PC-9 (cell line): ENCODE measurements around the gene TMEM127. TPM values are rescaled to one million over a fixed set of nuclear protein-coding genes. Genes with fewer than 3 reads are reported as not detected.
"Not testable (repeated sequence)": the region's sequence is repeated elsewhere in the genome, so short reads cannot be mapped to it uniquely, and the experiment has no call there.

Source experiments
- BruUV-seq: library from RNA; stranded (reverse); fragments of 400-500 nt; replicated peaks from 2 replicates; lab custom pipeline; 2021; lab: Mats Ljungman, UMichigan
- CTCF ChIA-PET: fragments of 300-600 bp; sonication (Branson Sonifier 250); formaldehyde crosslinking; loops from one replicate; lab custom pipeline; 2022; ENCODE audit warnings: antibody characterized with exemption; lab: Charles Lee
- POLR2A ChIA-PET: fragments of 300-600 bp; sonication (Branson Sonifier 250); formaldehyde crosslinking; loops from one replicate; lab custom pipeline; 2022; ENCODE audit warnings: antibody characterized with exemption; ENCODE audit not compliant: unreplicated experiment; lab: Charles Lee
- DNase-seq, 2 experiments: peaks; one replicate each; pipeline versions ENCODE4 v3.0.0 to v3.0.0-alpha.2; 2015 to 2022; ENCODE audit warnings: mixed read lengths in 1 of 2
- H2AFZ ChIP-seq: fragments of 200-600 bp; sonication (generic); 2 replicates; pipeline ENCODE4 v1.8.1; 2017; ENCODE audit warnings: antibody characterized with exemption
- H3F3A ChIP-seq: fragments of 200-600 bp; sonication (generic); 2 replicates; pipeline ENCODE4 v1.8.1; 2017; ENCODE audit warnings: antibody characterized with exemption, mild to moderate bottlenecking, low read depth; ENCODE audit not compliant: insufficient read depth
- H3K27ac ChIP-seq: fragments of 200-600 bp; sonication (generic); 2 replicates; pipeline ENCODE4 v1.6.1; 2016; ENCODE audit warnings: mixed run types
- H3K27me3 ChIP-seq: fragments of 200-600 bp; sonication (generic); 2 replicates; pipeline ENCODE4 v1.6.1; 2016; ENCODE audit warnings: low read depth, mixed run types; ENCODE audit not compliant: insufficient read depth
- H3K36me3 ChIP-seq: fragments of 200-600 bp; sonication (generic); 2 replicates; pipeline ENCODE4 v1.6.1; 2016; ENCODE audit warnings: low read depth, mixed run types
- H3K4me1 ChIP-seq: fragments of 200-600 bp; sonication (generic); replicated peaks from 2 replicates; pipeline ENCODE4 v1.6.1; 2016; ENCODE audit warnings: mixed run types; ENCODE audit not compliant: insufficient read depth
- H3K4me2 ChIP-seq: fragments of 200-600 bp; sonication (generic); 2 replicates; pipeline ENCODE4 v1.6.1; 2017; ENCODE audit warnings: mixed run types
- H3K4me3 ChIP-seq: fragments of 200-600 bp; sonication (generic); 2 replicates; pipeline ENCODE4 v1.6.1; 2016; ENCODE audit warnings: mixed run types
- H3K79me2 ChIP-seq: fragments of 200-600 bp; sonication (generic); 2 replicates; pipeline ENCODE4 v1.6.1; 2017; ENCODE audit warnings: low read depth, mixed run types
- H3K9me2 ChIP-seq: fragments of 200-600 bp; sonication (generic); 2 replicates; pipeline ENCODE4 v1.8.1; 2017; ENCODE audit warnings: mild to moderate bottlenecking; ENCODE audit not compliant: insufficient read depth
- H3K9me3 ChIP-seq: fragments of 200-600 bp; sonication (generic); 2 replicates; pipeline ENCODE4 v1.8.1; 2016; ENCODE audit warnings: low read depth; ENCODE audit not compliant: insufficient read depth
- H4K20me1 ChIP-seq: fragments of 200-600 bp; sonication (generic); 2 replicates; pipeline ENCODE4 v1.8.1; 2017; ENCODE audit not compliant: insufficient read depth
- EZH2 ChIP-seq: fragments of 200-600 bp; sonication (generic); IDR thresholded peaks from 2 replicates; pipeline ENCODE4 v1.8.0; 2017; ENCODE audit warnings: antibody characterized with exemption, low read depth
- intact Hi-C: fragments of 100-400 bp; cut with micrococcal nuclease; formaldehyde crosslinking; loops from one replicate; pipeline ENCODE4 v1.10.0; 2022; ENCODE audit not compliant: unreplicated experiment
- total RNA-seq: library from RNA; stranded (reverse); gene quantifications from 2 replicates; pipeline ENCODE4 v1.2.3, GENCODE V29; 2021
- TF ChIP-seq, protein P1 (sequence below): fragments of 200-600 bp; sonication (generic); conservative IDR thresholded peaks from 2 replicates; pipeline ENCODE4 v1.6.1; 2017; ENCODE audit warnings: mixed run types, antibody characterized with exemption, mild to moderate bottlenecking, moderate library complexity

Gene TMEM127
- total RNA-seq, 1 experiment from 2014 or later, result 50.3 TPM

DNA sequence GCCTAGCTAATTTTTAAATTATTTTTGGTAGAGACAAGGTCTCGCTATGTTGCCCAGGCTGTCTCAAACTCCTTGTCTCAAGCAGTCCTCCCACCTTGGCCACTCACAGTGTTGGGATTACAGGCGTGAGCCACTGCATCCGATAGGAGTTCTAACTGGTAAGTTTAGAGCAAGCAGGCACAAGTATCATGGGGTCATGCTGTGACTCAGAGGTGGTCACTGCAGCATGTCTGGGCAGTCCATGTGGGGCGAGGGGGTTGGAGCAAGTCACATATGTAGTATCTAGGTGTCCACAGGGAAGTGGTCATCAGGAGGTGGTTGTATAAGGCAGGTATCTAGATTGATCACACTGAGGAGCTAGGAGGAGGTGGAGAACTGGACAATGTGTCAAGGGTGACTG, 34.5 kb downstream of the TMEM127 start:
- DNase-seq, result no peak
- no peaks in the 10 kb centered on the region for H3K36me3 ChIP-seq
- TF ChIP-seq, protein P1, sequence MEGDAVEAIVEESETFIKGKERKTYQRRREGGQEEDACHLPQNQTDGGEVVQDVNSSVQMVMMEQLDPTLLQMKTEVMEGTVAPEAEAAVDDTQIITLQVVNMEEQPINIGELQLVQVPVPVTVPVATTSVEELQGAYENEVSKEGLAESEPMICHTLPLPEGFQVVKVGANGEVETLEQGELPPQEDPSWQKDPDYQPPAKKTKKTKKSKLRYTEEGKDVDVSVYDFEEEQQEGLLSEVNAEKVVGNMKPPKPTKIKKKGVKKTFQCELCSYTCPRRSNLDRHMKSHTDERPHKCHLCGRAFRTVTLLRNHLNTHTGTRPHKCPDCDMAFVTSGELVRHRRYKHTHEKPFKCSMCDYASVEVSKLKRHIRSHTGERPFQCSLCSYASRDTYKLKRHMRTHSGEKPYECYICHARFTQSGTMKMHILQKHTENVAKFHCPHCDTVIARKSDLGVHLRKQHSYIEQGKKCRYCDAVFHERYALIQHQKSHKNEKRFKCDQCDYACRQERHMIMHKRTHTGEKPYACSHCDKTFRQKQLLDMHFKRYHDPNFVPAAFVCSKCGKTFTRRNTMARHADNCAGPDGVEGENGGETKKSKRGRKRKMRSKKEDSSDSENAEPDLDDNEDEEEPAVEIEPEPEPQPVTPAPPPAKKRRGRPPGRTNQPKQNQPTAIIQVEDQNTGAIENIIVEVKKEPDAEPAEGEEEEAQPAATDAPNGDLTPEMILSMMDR, result no peak
- no peak for TF ChIP-seq EZH2
- intact Hi-C loops, result no loop called here
- no peaks in the 10 kb centered on the region for H3K9me3 ChIP-seq
- no TSS peak for BruUV-seq
- CTCF ChIA-PET, result no interaction called here
- no peak overlapping the region for H3K27ac ChIP-seq
- H2AFZ ChIP-seq, result no peak overlapping the region
- no peaks in the 10 kb centered on the region for H3K9me2 ChIP-seq
- no peaks in the 10 kb centered on the region for H3K79me2 ChIP-seq
- no peaks in the 10 kb centered on the region for H3K4me1 ChIP-seq
- H3F3A ChIP-seq, result no peaks in the 10 kb centered on the region
- no peaks in the 10 kb centered on the region for H3K27me3 ChIP-seq
- POLR2A ChIA-PET, result interaction anchor here (0.5 kb wide), 1 partner anchor 55 kb away, joined by 3 read pairs; no protein-coding TSS in a partner anchor
- no peak overlapping the region for H3K4me2 ChIP-seq
- no peak overlapping the region for H3K4me3 ChIP-seq
- peaks cover 4% of the 10 kb centered on the region; the same call in 1 of the 2 replicates for H4K20me1 ChIP-seq

DNA sequence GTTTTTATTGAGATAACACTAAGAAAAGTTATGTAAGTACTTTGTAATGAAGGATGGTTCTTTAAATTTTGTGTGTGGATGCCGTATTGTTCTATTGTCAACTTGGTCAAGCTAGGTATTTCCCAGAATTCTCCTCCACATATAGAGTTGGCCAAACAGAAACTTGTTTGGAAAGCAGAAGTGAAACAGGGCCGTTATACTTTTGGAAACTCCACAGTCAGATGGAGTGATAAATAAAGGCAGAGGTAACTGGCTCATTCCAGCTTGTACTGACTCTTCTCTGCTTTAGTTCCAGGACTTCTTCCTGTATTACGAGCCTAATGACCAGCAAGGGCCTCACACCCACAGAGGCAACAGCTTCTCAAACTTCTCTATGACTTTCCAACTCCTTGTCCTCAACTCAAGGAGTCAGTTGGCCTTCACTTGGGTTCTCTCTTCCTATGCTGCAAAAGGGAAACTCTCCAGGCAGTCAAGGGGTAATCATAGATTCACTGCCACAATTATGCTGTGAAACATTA, 40.7 kb downstream of the TMEM127 start:
- TF ChIP-seq, protein P1, result no peak
- no peak for TF ChIP-seq EZH2
- Histone ChIP-seq H3K9me2 (0 out of 2 replicates have a peak, but pooled peaks cover 2% of the 10 kb centered on the region), H3K79me2 (no peaks in the 10 kb centered on the region), H2AFZ (no peak overlapping the region), H3K27ac (no peak overlapping the region), H3K4me2 (no peak overlapping the region), H3K9me3 (no peaks in the 10 kb centered on the region), H3K4me3 (no peak overlapping the region), H3K36me3 (no peaks in the 10 kb centered on the region), H3F3A (peaks cover 4% of the 10 kb centered on the region; the same call in 1 of the 2 replicates), H4K20me1 (peaks cover 8% of the 10 kb centered on the region), H3K27me3 (no peaks in the 10 kb centered on the region), H3K4me1 (no peaks in the 10 kb centered on the region)
- POLR2A ChIA-PET, result no interaction called here
- intact Hi-C loops, result no loop called here
- BruUV-seq, result no TSS peak
- CTCF ChIA-PET, result interaction anchor here (0.7 kb wide), 1 partner anchor 30 kb away, joined by 5 read pairs; no protein-coding TSS in a partner anchor
- no peak for DNase-seq

DNA sequence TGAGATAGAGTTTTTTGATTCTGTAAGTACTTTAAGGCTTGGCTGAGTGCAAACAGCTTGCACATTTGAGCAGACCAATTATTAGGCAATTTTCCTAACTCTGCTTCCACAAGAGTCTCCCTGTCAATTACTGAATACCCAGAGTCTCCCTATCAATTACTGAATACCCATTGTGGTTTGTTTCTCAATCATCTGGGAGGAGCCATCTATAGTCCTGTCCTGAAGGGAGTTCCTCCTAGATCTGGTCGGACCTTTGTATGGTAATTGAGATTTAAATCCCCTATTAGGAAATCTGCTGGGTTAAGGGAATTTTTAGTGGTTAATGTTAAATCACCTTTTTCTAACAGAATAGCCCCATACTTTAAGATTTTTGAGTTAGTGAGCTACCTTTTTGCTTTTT, 44.7 kb downstream of the TMEM127 start:
- CTCF ChIA-PET, H3K4me2 ChIP-seq, H3K9me3 ChIP-seq, H3K9me2 ChIP-seq, H3K27me3 ChIP-seq, H3K36me3 ChIP-seq, DNase-seq, H3K79me2 ChIP-seq, POLR2A ChIA-PET, intact Hi-C loops, BruUV-seq, H3K4me3 ChIP-seq, H3K27ac ChIP-seq, H3F3A ChIP-seq, H4K20me1 ChIP-seq, H3K4me1 ChIP-seq, H2AFZ ChIP-seq: not testable (repeated sequence)

DNA sequence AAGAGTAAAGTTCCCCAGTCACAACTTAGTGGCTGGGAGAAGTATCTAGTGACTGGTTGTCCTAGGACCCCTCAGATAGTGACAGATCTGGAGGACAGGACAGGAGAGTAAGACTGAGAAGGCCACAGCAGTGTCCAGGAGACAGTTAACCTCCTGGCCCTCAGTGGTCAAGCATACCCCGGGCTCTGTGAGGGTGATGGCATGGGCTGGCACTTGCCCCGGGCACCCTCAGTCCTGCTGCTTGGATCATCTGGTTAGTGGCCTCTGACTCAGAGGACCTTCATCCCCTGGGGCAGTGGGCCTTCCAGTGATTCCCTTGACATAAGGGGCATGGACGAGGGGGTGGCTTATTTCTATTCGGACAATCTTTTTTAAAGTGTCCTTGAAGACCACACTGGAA, 45.8 kb downstream of the TMEM127 start:
- H3K4me2 ChIP-seq, H3K4me1 ChIP-seq, CTCF ChIA-PET, H2AFZ ChIP-seq, H3K27me3 ChIP-seq, H3K9me3 ChIP-seq, H3K27ac ChIP-seq, H3K9me2 ChIP-seq, H3K36me3 ChIP-seq, BruUV-seq, intact Hi-C loops, H3K79me2 ChIP-seq, H4K20me1 ChIP-seq, POLR2A ChIA-PET, H3K4me3 ChIP-seq, DNase-seq, H3F3A ChIP-seq: not testable (repeated sequence)
